ENCODE results near the gene GRAMD1B. TPM values are rescaled to one million over a fixed set of nuclear protein-coding genes. Genes with fewer than 3 reads are reported as not detected.
A peak's percentile ranks its signal among the peaks of the same experiment; 100 is the strongest.

The GRAMD1B gene
- total RNA-seq, 4 donors from 2014 or later = under 0.01 to 6.5 (median 3.7) TPM

DNA sequence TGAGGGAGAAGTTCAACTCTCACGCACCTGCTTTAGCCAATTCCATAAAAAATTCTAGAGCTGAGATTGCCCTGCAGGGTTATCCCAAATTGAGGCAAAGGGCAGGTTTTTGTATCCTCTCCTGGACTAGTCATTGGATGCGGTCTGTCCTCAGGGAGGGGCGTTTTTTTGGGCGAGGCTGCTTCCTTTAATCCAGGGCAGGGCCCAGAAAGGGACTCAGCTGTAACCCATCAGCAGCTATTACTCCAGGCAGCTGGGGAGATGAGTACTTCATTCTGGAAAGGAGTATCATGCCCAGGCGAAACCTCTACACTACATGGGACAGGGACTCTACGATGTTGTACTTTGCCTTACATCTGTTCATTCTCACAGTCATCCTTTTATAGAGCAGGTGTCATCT lies 121.0 kb downstream of the GRAMD1B start:
- no peak for DNase-seq
- no peaks in the 10 kb centered on the region for H3K27me3 ChIP-seq
- H3K27ac ChIP-seq = no peak overlapping the region
- no peak for TF ChIP-seq CTCF (IDR thresholded peaks at IDR 0.05)
- no peak for TF ChIP-seq POLR2A (IDR thresholded peaks at IDR 0.05)
- no peaks in the 10 kb centered on the region for H3K36me3 ChIP-seq
- intact Hi-C loops (cut with DNase I; ENCODE audit: low total_unique reads) = no loop called here
- no peaks in the 10 kb centered on the region for H3K4me1 ChIP-seq
- no peaks in the 10 kb centered on the region for H3K9me3 ChIP-seq
- no peak overlapping the region for H3K4me3 ChIP-seq

GRCh38 chr11:123556633-123557032 lies 126.6 kb downstream of the GRAMD1B start:
- no peaks in the 10 kb centered on the region for H3K36me3 ChIP-seq
- H3K9me3 ChIP-seq = no peaks in the 10 kb centered on the region
- no peak overlapping the region for H3K4me3 ChIP-seq
- intact Hi-C loops (cut with DNase I; ENCODE audit: low total_unique reads) = no loop called here
- no peaks in the 10 kb centered on the region for H3K4me1 ChIP-seq
- no peak overlapping the region for H3K27ac ChIP-seq
- H3K27me3 ChIP-seq = no peaks in the 10 kb centered on the region
- TF ChIP-seq POLR2A (IDR thresholded peaks at IDR 0.05) = no peak
- TF ChIP-seq CTCF (IDR thresholded peaks at IDR 0.05) = no peak
- DNase-seq = no peak

DNA sequence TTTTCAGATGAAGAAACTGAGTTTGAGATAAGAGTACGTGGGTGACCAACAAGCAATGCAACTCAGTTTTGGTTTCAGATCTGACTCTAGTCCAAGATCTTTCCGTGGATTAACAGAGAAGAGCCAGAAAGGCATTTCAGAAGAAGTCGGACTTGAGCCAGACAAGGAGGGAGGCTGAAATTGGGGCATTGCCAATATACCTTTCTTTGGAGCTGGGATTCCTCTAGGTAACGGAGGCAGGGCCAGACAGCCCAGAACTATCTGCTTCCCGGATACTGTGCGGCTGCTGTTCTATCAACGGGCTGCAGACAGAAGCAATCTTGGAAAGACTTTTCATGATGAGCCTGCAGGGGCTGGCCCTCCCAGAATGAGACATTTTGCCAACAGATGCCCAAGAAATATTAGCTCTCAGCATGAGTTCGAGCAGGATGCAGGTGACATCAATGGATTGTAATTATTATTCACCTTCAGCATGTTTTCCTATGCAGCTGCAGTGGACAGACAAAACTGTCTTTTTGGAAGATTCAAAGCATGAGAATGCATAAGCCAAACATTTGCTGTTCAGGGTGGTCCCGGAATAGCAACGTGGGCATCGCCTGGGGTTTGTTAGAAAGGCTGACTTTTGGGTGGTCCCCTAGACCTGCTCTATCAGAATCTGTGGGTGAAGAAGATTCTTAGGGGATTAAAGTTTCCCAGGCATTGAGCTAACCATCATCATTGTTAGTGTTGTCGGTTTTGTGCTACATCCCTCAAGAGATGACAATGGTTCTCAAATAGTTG lies 128.7 kb downstream of the GRAMD1B start:
- TF ChIP-seq CTCF (IDR thresholded peaks at IDR 0.05) = no peak
- TF ChIP-seq POLR2A (IDR thresholded peaks at IDR 0.05) = no peak
- Histone ChIP-seq H3K4me1 (no peaks in the 10 kb centered on the region), H3K9me3 (no peaks in the 10 kb centered on the region), H3K36me3 (no peaks in the 10 kb centered on the region), H3K27me3 (no peaks in the 10 kb centered on the region), H3K4me3 (no peak overlapping the region), H3K27ac (no peak overlapping the region)
- intact Hi-C loops (cut with DNase I; ENCODE audit: low total_unique reads) = no loop called here
- no peak for DNase-seq

GRCh38 chr11:123559523-123559955 lies 129.5 kb downstream of the GRAMD1B start:
- TF ChIP-seq POLR2A (IDR thresholded peaks at IDR 0.05) = no peak
- TF ChIP-seq CTCF (IDR thresholded peaks at IDR 0.05) = no peak
- Histone ChIP-seq H3K27me3 (no peaks in the 10 kb centered on the region), H3K4me1 (no peaks in the 10 kb centered on the region), H3K9me3 (no peaks in the 10 kb centered on the region), H3K4me3 (peak overlapping the region; percentile 23 to 30), H3K27ac (peak overlapping the region; percentile 64 to 68), H3K36me3 (no peaks in the 10 kb centered on the region)
- intact Hi-C loops (cut with DNase I; ENCODE audit: low total_unique reads) = no loop called here
- no peak for DNase-seq

DNA sequence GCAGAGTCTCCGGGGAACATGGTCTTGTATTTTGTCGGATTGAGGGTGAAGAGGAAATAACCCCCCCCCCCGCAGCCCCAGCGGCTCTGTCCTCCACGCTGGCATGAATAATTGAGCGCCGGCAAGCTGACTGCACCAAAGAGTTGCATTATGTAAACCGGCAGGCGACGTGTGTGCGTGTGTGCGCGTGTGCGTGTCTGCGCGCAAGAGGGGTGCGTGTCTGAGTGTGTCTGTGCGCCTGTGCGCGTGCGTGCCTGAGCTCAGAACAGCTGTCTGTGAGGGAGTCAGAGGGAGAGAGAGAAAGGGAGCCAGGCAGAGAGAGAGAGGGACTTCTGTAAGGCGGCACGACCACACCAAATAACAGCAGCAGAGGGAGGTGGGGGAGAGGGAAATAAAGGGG lies 129.9 kb downstream of the GRAMD1B start:
- peak; percentile 45 to 56 for DNase-seq
- Histone ChIP-seq H3K4me1 (no peaks in the 10 kb centered on the region), H3K27ac (peak overlapping the region; percentile 64 to 68), H3K36me3 (no peaks in the 10 kb centered on the region), H3K4me3 (peak overlapping the region; percentile 23 to 30), H3K27me3 (no peaks in the 10 kb centered on the region), H3K9me3 (no peaks in the 10 kb centered on the region)
- intact Hi-C loops (cut with DNase I; ENCODE audit: low total_unique reads) = no loop called here
- no peak for TF ChIP-seq CTCF (IDR thresholded peaks at IDR 0.05)
- TF ChIP-seq POLR2A (IDR thresholded peaks at IDR 0.05) = no peak
